Inflammatory macrophage treated with lipopolysaccharide for 4 hours (primary cell): Measurements from ENCODE around the gene CD300E.
"Not testable (repeated sequence)": the region's sequence is repeated elsewhere in the genome, so short reads cannot be mapped to it uniquely, and the experiment has no call there.

ENCODE experiments used
- DNase-seq: peaks from one replicate; pipeline ENCODE4 v3.0.0-alpha.2; 2020

Gene CD300E

DNA sequence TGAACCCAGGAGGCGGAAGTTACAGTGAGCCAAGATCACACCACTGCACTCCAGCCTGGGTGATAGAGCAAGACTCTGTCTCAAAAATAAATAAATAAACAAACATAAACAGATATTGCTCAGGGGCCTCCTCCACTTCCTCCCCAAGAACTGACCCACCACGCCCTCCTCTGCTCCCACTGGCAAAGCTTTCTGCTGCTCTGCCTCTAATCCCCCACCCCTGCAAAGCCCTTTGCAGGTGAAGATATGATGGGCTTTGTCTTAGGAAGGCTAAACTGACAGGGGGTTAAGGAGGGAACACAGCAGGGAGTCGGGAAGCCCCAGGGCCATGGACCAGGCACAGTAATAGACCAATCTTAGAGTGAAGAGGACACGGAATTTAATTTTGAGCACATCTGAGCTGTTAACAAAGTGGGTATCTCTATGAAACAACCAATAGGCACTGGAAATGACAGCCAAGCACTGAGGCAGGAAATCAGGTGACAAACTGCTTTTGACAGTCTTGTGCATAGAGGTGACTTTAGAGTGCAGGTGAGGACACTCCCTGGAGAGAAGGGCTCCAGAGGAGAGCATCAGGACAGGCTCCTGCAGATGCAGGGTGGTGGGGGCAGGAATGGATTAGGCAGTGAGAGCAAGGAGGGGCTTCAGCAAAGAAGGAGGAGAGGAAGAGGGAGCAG is 25.1 kb downstream of the CD300E start:
- no peak for DNase-seq

- DNase-seq = peak; percentile 62
Measured at GRCh38 chr17:74597069-74597790, 26.3 kb downstream of the CD300E start.

DNA sequence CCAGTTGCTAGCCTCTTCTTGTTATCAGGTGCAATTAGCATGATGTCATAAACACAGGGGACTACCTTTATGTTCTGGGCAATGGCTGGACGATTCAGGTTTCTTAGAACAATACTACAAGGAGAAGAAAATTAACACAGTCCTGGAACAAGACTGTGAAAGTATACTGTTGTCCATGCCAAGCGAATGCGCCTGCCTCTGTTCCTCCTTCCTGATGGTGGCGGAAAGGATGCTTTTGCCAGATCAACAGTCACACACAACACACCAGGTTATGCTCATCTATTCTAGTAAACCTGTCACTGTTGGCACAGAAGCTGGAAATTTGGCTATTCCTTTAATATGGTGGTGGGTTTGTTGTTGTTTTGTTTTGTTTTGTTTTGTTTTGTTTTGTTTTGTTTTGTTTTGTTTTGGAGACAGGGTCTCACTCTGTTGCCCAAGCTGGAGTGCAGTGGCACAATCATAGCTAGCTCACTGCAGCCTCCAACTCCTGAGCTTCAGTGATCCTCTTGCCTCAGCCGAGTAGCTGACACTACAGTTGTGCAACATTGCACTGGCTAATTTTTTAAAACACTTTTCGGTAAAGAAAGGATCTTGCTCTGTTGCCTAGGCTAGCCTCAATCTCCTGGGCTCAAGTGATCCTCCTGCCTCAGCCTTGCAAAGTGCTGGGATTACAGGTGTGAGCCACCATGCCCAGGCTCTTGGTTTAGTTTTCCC is 28.3 kb downstream of the CD300E start:
- peak; percentile 34 for DNase-seq

GRCh38 chr17:74592087-74592990 is 31.2 kb downstream of the CD300E start, which contains the start of gene CD300LD:
Gene CD300LD, minus strand, starts transcription at chr17:74592283. Its CDS starts 81 bp downstream, at chr17:74592202.
- DNase-seq = no peak

GRCh38 chr17:74591503-74591902 is 32.0 kb downstream of the CD300E start:
- DNase-seq = no peak

- DNase-seq = no peak
Measured at GRCh38 chr17:74585711-74586110, 37.8 kb downstream of the CD300E start.

DNA sequence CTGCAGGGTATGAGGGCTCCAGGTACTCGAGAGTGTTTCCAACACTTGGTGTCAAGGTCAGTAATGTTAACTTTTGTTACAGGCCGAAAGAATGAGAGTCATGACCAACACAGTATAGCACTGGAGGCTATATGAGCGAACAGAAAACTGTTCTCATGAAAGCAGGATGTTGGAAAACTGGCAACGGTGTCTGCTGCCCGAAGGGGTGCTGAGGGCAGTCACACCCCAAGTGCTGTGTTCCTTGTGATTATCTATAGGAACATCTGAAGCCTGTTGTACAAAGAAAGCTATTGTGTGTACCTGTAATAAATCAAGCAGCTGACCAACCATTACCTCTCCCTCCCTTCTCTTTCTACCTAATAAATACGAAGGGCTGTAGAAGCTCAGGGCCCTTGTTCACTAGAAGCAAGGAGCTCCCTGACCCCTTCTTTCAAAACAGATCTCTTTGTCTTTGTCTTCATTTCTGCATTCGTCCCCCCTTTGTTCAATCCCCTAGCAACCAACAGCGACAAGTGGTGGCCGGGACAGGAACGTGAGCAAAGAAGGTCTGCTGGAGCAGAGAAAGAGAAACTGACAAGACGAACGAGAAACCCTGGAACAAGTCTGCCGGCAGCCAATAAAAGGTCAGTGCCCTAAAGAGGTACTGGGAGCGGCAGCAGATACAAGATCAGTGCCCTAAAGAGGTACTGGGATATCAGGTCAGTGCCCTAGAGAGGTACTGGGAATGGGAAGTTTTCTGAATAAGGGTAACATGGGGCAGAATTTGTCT is 39.1 kb downstream of the CD300E start:
- no peak for DNase-seq

DNA sequence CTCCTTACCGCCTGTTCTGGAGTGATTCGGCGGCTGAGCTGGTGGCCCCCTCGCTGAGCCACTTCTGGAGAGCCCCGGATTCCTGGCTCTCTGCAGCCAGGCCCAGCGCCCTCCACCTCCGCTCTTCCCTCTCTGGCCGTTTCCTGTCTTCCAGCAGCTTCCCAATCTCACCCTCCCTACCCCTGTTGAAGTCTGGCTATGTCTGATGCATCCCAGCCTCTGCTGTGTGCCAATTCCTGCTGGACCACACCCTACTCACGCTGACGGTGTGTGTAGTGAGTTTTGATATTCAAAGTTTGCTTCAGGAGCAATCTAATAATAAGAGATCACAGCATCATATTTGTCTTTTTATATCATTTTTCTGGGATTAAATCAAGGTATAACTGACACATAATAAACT is 40.9 kb downstream of the CD300E start:
- no peak for DNase-seq

DNA sequence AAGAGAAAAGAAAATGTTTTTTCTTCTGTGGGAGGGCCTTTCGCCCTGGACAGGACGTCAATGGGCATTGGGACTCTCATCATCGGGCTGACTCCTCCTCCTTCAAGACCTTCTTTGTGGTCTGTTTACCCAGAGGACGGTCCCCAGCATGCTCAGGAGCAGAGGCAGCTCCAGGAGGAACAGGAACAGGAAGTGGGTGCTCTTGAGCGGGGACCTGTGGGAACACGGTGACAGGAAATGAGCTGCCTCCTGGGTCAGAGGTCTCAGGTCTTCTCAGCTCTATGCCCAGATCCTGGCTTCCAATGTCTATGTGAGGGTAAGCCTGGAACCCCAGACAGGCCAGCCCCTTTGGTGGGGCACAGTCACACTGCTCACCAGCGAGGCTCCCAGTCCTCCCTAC is 43.6 kb downstream of the CD300E start:
- DNase-seq = peak; percentile 22

- DNase-seq = no peak
Measured at GRCh38 chr17:74578979-74579378, 44.6 kb downstream of the CD300E start.

- no peak for DNase-seq
Measured at GRCh38 chr17:74574489-74575142, 48.9 kb downstream of the CD300E start.

GRCh38 chr17:74573635-74574034 is 49.9 kb downstream of the CD300E start:
- not testable (repeated sequence) for DNase-seq

GRCh38 chr17:74573169-74573568 is 50.4 kb downstream of the CD300E start:
- DNase-seq = no peak

DNA sequence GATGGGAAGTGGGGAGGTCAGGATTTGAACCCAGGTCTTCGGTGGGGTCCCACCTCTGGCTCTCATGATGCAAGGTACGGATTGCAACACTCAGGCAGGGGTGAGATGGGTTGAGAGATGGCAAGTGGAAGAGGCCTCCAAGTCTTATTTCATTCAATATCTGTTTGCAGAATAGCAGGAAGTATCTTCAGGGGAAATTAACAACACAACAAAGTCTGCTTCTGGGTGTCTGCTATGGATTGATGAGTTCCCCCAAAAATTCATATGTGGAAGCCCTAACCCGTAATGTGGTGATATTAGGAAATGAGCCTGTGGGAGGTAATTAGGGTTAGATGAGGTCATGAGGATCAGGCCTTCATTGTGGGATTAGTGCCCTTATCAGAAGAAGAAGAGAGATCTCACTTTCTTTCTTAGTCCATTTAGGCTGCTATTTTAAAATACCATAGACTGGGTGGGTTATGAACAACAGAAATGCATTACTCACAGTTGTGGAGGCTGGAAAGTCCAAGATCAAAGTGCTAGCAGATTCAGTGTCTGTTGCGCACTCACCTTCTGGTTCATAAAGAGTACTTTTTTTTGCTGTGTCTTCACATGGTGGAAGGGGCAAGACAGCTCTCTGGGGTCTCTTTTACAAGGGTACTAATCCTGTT is 51.8 kb downstream of the CD300E start:
- peak; percentile 29 for DNase-seq

- peak; percentile 99 for DNase-seq
Measured at GRCh38 chr17:74569020-74570003, 54.2 kb downstream of the CD300E start.

DNA sequence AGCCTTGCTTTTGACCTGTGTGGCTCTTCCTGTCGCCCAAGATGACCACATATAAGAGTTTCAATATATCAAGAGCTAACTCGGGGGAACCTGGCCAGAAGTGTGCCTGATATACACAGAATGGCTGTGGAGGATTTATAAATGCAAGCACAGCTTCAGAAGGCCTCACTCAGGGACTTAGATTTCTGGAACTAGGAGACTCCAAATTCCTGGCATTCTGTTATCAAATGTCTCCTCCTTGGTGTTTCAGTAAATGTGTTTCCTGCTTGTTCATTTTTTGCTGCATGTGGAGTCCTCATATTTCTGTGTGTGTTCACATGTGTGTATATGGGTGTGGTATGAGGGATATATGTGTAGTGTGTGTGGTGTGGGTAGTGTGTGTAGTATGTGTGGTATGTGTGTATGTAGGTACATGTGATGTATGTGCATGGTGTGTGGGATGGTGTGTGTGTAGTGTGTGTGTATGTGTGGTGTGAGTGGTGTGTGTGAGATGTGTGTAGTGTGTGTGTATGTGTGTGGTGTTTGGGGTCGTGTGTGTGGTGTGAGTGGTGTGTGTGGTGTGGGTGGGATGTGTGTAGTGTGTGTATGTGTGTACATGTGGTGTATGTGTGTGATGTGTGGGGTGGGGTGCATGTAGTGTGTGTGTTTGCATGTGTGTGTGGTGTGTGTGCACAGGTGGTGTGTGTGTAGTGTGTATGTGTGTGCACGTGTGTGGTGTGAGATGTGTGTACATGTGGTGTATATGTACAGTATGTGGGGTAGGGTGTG is 55.2 kb downstream of the CD300E start:
- no peak for DNase-seq

- DNase-seq = peak; percentile 70
Measured at GRCh38 chr17:74567397-74567796, 56.1 kb downstream of the CD300E start, which contains the start of gene CD300H. Gene CD300H, minus strand, starts transcription at chr17:74567509.

DNA sequence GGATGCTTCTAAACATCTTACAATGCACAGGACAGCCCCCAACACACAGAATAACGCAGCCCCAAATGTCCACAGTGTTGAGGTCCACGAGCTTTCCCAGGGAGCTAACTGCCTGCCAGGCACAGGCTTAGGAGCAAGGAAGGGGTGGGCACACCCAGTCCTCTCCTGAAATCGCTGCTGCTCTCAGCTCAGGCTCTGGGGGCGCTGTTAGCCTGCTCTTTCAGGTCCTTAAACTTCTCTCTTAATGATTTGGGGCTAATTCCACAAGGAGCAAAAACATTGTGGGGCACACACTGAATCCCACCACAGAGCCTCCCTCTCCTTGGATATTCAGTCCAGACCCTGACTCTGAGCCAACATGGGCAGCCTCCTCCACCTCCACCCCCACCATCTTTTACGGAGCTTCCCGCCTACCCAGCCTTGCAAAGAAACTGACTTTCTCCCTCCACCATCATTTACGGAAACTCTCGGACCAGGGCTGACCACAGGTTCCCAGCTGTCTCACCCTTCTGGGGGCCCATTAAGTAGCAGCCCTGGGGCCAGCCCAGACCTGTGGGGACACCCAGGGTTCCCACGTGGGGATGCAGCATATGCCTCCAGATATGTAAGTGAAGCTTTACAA is 57.3 kb downstream of the CD300E start:
- DNase-seq = peak; percentile 61
